Measurements from ENCODE around the gene RIC8B.

- TF ChIP-seq CTCF (IDR thresholded peaks at IDR 0.05), result no peak
- TF ChIP-seq POLR2A (IDR thresholded peaks at IDR 0.05), result no peak
- peak in 3 of 4 donors; percentile 29 to 57 (median 39) for TF ChIP-seq POLR2AphosphoS5 (IDR thresholded peaks at IDR 0.05)
Observed at GRCh38 chr12:106814714-106815113, 40.2 kb downstream of the RIC8B start.

All from sigmoid colon (tissue), 4 donors.